Measurements from ENCODE around the gene RDH5. TPM values are rescaled to one million over a fixed set of nuclear protein-coding genes. Genes with fewer than 3 reads are reported as not detected.

RDH5 gene
- polyA plus RNA-seq, 1 of the 3 experiments (the other 2 are of a cell fraction): 5.2 TPM

- no peak for DNase-seq
Observed at GRCh38 chr12:55736076-55736475, 15.9 kb downstream of the RDH5 start.

GRCh38 chr12:55736780-55737580, 16.8 kb downstream of the RDH5 start:
- POLR2A ChIA-PET: interaction anchor here (0.7 to 2.0 kb wide), 7 partner anchors 8 to 195 kb away, joined by 3 to 6 read pairs (median 4); partner anchors contain the start of genes CD63 and DNAJC14
- Histone ChIP-seq H3K79me2 (ENCODE audit: insufficient read depth) (no peaks in the 10 kb centered on the region), H3K4me1 (ENCODE audit: control insufficient read depth in 1 of 2, insufficient read depth in 2 of 2, low read depth in 1 of 2, low read length in 1 of 2) (peaks cover 9 to 18% of the 10 kb centered on the region in 2 experiments; a peak in 3 of 4 replicates), H3K9me2 (no peaks in the 10 kb centered on the region), H3K27ac (ENCODE audit: low read depth in 2 of 2, low read length in 1 of 2) (peak overlapping the region; percentile 80 to 83; a peak in 2 of 4 replicates), H3K9ac (no peak overlapping the region), H3K9me3 (no peaks in the 10 kb centered on the region), H3K4me2 (peak overlapping the region; percentile 99; the same call in 1 of the 2 replicates), H3K36me3 (replicated peaks in 1 of 2; ENCODE audit: control insufficient read depth in 1 of 2, insufficient read depth in 2 of 2, low read length in 1 of 2) (no peaks in the 10 kb centered on the region), H3K27me3 (ENCODE audit: insufficient read depth) (no peaks in the 10 kb centered on the region), H3F3A (replicated peaks; ENCODE audit: insufficient read depth) (peaks cover 17% of the 10 kb centered on the region), H4K20me1 (ENCODE audit: insufficient read depth) (no peaks in the 10 kb centered on the region), H3K4me3 (ENCODE audit: low read depth in 2 of 2, low read length in 1 of 2) (no peak overlapping the region; a peak in 1 of 4 replicates), H2AFZ (ENCODE audit: low read depth) (0 out of 2 replicates have a peak overlapping the region, but pooled peaks have one; percentile 13)
- TF ChIP-seq RAD21 (IDR thresholded peaks at IDR 0.05; ENCODE audit: low read length): peak; percentile 84
- peak; percentile 85 for TF ChIP-seq CTCF (IDR thresholded peaks at IDR 0.05)
- TF ChIP-seq SMC3 (IDR thresholded peaks at IDR 0.05; ENCODE audit: low read depth, low read length): peak; percentile 94
- TF ChIP-seq MAX (IDR thresholded peaks at IDR 0.05; ENCODE audit: low read depth): no peak
- CTCF ChIA-PET: interaction anchor here (0.6 to 14.4 kb wide), 31 partner anchors 8 to 849 kb away, joined by 3 to 358 read pairs (median 5); partner anchors contain the start of genes BLOC1S1, CD63, DNAJC14 and ORMDL2
- 49% methylated on average over 5 of the region's 6 CpGs for WGBS (ENCODE audit: low lambda C conversion rate)
- peak; percentile 65 for DNase-seq

More at GRCh38 chr12:55736076-55736475, 15.9 kb downstream of the RDH5 start:
- no peak overlapping the region for H3K4me2 ChIP-seq
- CTCF ChIA-PET: interaction anchor here (1.1 to 14.4 kb wide), 11 partner anchors 16 to 293 kb away, joined by 3 to 358 read pairs (median 11); partner anchors contain the start of genes BLOC1S1, RAB5B and RDH5
- 69% methylated on average over 3 of the region's 3 CpGs for WGBS (ENCODE audit: low lambda C conversion rate)
- no peaks in the 10 kb centered on the region for H3K27me3 ChIP-seq (ENCODE audit: insufficient read depth)
- H2AFZ ChIP-seq (ENCODE audit: low read depth): no peak overlapping the region
- H3K36me3 ChIP-seq (replicated peaks in 1 of 2; ENCODE audit: control insufficient read depth in 1 of 2, insufficient read depth in 2 of 2, low read length in 1 of 2): no peaks in the 10 kb centered on the region
- H3K9me3 ChIP-seq: no peaks in the 10 kb centered on the region
- H3K27ac ChIP-seq (ENCODE audit: low read depth in 2 of 2, low read length in 1 of 2): no peak overlapping the region
- H4K20me1 ChIP-seq (ENCODE audit: insufficient read depth): no peaks in the 10 kb centered on the region
- no peaks in the 10 kb centered on the region for H3K9me2 ChIP-seq
- POLR2A ChIA-PET: no interaction called here
- H3K9ac ChIP-seq: no peak overlapping the region
- TF ChIP-seq GATA2 (CRISPR knock-in tag; IDR thresholded peaks at IDR 0.05): no peak
- no peak for TF ChIP-seq JUND (IDR thresholded peaks at IDR 0.05)
- no peak for TF ChIP-seq FOSL2 (IDR thresholded peaks at IDR 0.05; ENCODE audit: borderline replicate concordance, low read depth)
- no peak for TF ChIP-seq YY1 (IDR thresholded peaks at IDR 0.05; ENCODE audit: low read depth)
- TF ChIP-seq MEF2A (IDR thresholded peaks at IDR 0.05; ENCODE audit: borderline replicate concordance, low read depth): no peak
- TF ChIP-seq ELF1 (IDR thresholded peaks at IDR 0.05): no peak
- no peak for TF ChIP-seq NRF1 (IDR thresholded peaks at IDR 0.05; ENCODE audit: low read depth, low read length)
- TF ChIP-seq MAX (IDR thresholded peaks at IDR 0.05; ENCODE audit: low read depth): no peak
- no peak for TF ChIP-seq IRF3 (IDR thresholded peaks at IDR 0.05; ENCODE audit: low read depth, low read length)
- H3K4me1 ChIP-seq (ENCODE audit: control insufficient read depth in 1 of 2, insufficient read depth in 2 of 2, low read depth in 1 of 2, low read length in 1 of 2): peaks cover 9 to 14% of the 10 kb centered on the region in 2 experiments; a peak in 3 of 4 replicates
- H3K4me3 ChIP-seq (ENCODE audit: low read depth in 2 of 2, low read length in 1 of 2): no peak overlapping the region
- H3F3A ChIP-seq (replicated peaks; ENCODE audit: insufficient read depth): peaks cover 17% of the 10 kb centered on the region
- H3K79me2 ChIP-seq (ENCODE audit: insufficient read depth): peaks cover 5% of the 10 kb centered on the region
